ENCODE results near the gene PDE8B.

The PDE8B gene

GRCh38 chr5:77235846-77236721 is 25.6 kb downstream of the PDE8B start:
- H3F3A ChIP-seq (ENCODE audit: insufficient read depth, low read length), result no peaks in the 10 kb centered on the region
- H2AFZ ChIP-seq (ENCODE audit: low read length), result no peak overlapping the region
- H3K4me2 ChIP-seq (ENCODE audit: low read depth, low read length), result no peak overlapping the region
- no peaks in the 10 kb centered on the region for H4K20me1 ChIP-seq (ENCODE audit: insufficient read depth, low read length)
- no peak for TF ChIP-seq EZH2phosphoT487 (IDR thresholded peaks at IDR 0.05; ENCODE audit: low read length)
- no peak for TF ChIP-seq EZH2 (optimal IDR thresholded peaks at IDR 0.05; ENCODE audit: low read depth, low read length)
- TF ChIP-seq CTCF (IDR thresholded peaks at IDR 0.05; ENCODE audit: low read length), result no peak
- H3K27me3 ChIP-seq (replicated peaks; ENCODE audit: insufficient read depth, low read length), result no peaks in the 10 kb centered on the region
- no peaks in the 10 kb centered on the region for H3K9me2 ChIP-seq (replicated peaks; ENCODE audit: insufficient read depth, low read length)
- H3K27ac ChIP-seq (ENCODE audit: low read length), result no peak overlapping the region
- no peaks in the 10 kb centered on the region for H3K4me1 ChIP-seq (ENCODE audit: low read length)
- H3K9me3 ChIP-seq (replicated peaks; ENCODE audit: insufficient read depth, low read length), result no peaks in the 10 kb centered on the region
- H3K4me3 ChIP-seq (ENCODE audit: low read length), result no peak overlapping the region
- DNase-seq, result no peak
- no peaks in the 10 kb centered on the region for H3K79me2 ChIP-seq (ENCODE audit: low read length)
- H3K36me3 ChIP-seq (replicated peaks; ENCODE audit: insufficient read depth, low read length), result no peaks in the 10 kb centered on the region
- no peak overlapping the region for H3K9ac ChIP-seq (ENCODE audit: low read length)

GRCh38 chr5:77239126-77239741 is 28.8 kb downstream of the PDE8B start:
- Histone ChIP-seq H3K9me2 (replicated peaks; ENCODE audit: insufficient read depth, low read length) (no peaks in the 10 kb centered on the region), H3K36me3 (replicated peaks; ENCODE audit: insufficient read depth, low read length) (no peaks in the 10 kb centered on the region), H4K20me1 (ENCODE audit: insufficient read depth, low read length) (no peaks in the 10 kb centered on the region), H3K4me2 (ENCODE audit: low read depth, low read length) (no peak overlapping the region), H3K79me2 (ENCODE audit: low read length) (no peaks in the 10 kb centered on the region), H3K27ac (ENCODE audit: low read length) (no peak overlapping the region), H3K4me3 (ENCODE audit: low read length) (no peak overlapping the region), H3K9me3 (replicated peaks; ENCODE audit: insufficient read depth, low read length) (no peaks in the 10 kb centered on the region), H3K27me3 (replicated peaks; ENCODE audit: insufficient read depth, low read length) (no peaks in the 10 kb centered on the region), H3K4me1 (ENCODE audit: low read length) (no peaks in the 10 kb centered on the region), H2AFZ (ENCODE audit: low read length) (no peak overlapping the region), H3F3A (ENCODE audit: insufficient read depth, low read length) (no peaks in the 10 kb centered on the region), H3K9ac (ENCODE audit: low read length) (no peak overlapping the region)
- peak; percentile 47 for TF ChIP-seq CTCF (IDR thresholded peaks at IDR 0.05; ENCODE audit: low read length)
- TF ChIP-seq EZH2 (optimal IDR thresholded peaks at IDR 0.05; ENCODE audit: low read depth, low read length), result no peak
- peak; percentile 23 for DNase-seq

GRCh38 chr5:77241444-77241843 is 31.0 kb downstream of the PDE8B start:
- no peaks in the 10 kb centered on the region for H3K36me3 ChIP-seq (replicated peaks; ENCODE audit: insufficient read depth, low read length)
- no peaks in the 10 kb centered on the region for H3K79me2 ChIP-seq (ENCODE audit: low read length)
- no peak overlapping the region for H3K4me3 ChIP-seq (ENCODE audit: low read length)
- no peak overlapping the region for H3K9ac ChIP-seq (ENCODE audit: low read length)
- H3K4me2 ChIP-seq (ENCODE audit: low read depth, low read length), result no peak overlapping the region
- H3K9me3 ChIP-seq (replicated peaks; ENCODE audit: insufficient read depth, low read length), result no peaks in the 10 kb centered on the region
- no peaks in the 10 kb centered on the region for H3F3A ChIP-seq (ENCODE audit: insufficient read depth, low read length)
- TF ChIP-seq CTCF (IDR thresholded peaks at IDR 0.05; ENCODE audit: low read length) (no peak), EZH2 (optimal IDR thresholded peaks at IDR 0.05; ENCODE audit: low read depth, low read length) (no peak), EZH2phosphoT487 (IDR thresholded peaks at IDR 0.05; ENCODE audit: low read length) (no peak)
- no peak for DNase-seq
- H3K4me1 ChIP-seq (ENCODE audit: low read length), result no peaks in the 10 kb centered on the region
- no peak overlapping the region for H2AFZ ChIP-seq (ENCODE audit: low read length)
- no peaks in the 10 kb centered on the region for H4K20me1 ChIP-seq (ENCODE audit: insufficient read depth, low read length)
- no peaks in the 10 kb centered on the region for H3K27me3 ChIP-seq (replicated peaks; ENCODE audit: insufficient read depth, low read length)
- H3K9me2 ChIP-seq (replicated peaks; ENCODE audit: insufficient read depth, low read length), result no peaks in the 10 kb centered on the region
- no peak overlapping the region for H3K27ac ChIP-seq (ENCODE audit: low read length)

Measured in MM.1S (cell line).